GM13977 (cell line): ENCODE measurements around the gene RBM6.
A peak's percentile ranks its signal among the peaks of the same experiment; 100 is the strongest.
"Not testable (repeated sequence)": the region's sequence is repeated elsewhere in the genome, so short reads cannot be mapped to it uniquely, and the experiment has no call there.

Source experiments
- DNase-seq: peaks from one replicate; pipeline ENCODE4 v3.0.0; 2012; ENCODE audit warnings: low spot score
- in situ Hi-C: fragments of 300-500 bp; cut with MboI; formaldehyde crosslinking; loops from one replicate; pipeline ENCODE4 v1.12.0; 2022; ENCODE audit warnings: low sequenced_read_pairs, low pct_unique_long_range_greater_than_20kb, mixed read lengths, inconsistent platforms; ENCODE audit not compliant: unreplicated experiment
- TF ChIP-seq, protein P1 (sequence below): IDR thresholded peaks from 2 replicates; pipeline ENCODE4 v1.5.1; 2012; ENCODE audit warnings: mild to moderate bottlenecking, control low read depth; ENCODE audit not compliant: insufficient read depth; ENCODE audit errors: extremely low read depth, missing control alignments

The RBM6 gene

DNA sequence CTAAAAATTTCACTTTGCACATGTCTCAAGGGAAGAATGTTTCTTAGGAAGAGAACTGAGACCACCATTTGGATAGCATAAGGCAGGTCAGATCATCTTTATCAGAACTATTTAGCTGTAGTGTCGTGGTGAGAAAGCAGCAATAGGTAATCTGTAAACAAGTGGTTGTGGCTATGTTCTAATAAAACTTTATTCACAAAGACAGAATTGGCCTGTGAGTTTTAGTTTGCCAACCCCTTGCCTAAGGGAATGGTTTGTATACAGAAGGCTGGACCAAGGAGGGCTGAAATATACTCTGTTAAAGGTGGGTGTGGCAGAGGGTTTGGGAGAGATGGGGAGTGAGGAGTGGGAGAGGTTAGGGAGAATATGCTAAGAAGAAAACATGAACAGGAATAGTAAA, 138.1 kb downstream of the RBM6 start:
- in situ Hi-C loops: no loop called here
- TF ChIP-seq, protein P1, sequence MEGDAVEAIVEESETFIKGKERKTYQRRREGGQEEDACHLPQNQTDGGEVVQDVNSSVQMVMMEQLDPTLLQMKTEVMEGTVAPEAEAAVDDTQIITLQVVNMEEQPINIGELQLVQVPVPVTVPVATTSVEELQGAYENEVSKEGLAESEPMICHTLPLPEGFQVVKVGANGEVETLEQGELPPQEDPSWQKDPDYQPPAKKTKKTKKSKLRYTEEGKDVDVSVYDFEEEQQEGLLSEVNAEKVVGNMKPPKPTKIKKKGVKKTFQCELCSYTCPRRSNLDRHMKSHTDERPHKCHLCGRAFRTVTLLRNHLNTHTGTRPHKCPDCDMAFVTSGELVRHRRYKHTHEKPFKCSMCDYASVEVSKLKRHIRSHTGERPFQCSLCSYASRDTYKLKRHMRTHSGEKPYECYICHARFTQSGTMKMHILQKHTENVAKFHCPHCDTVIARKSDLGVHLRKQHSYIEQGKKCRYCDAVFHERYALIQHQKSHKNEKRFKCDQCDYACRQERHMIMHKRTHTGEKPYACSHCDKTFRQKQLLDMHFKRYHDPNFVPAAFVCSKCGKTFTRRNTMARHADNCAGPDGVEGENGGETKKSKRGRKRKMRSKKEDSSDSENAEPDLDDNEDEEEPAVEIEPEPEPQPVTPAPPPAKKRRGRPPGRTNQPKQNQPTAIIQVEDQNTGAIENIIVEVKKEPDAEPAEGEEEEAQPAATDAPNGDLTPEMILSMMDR: no peak
- DNase-seq: no peak

DNA sequence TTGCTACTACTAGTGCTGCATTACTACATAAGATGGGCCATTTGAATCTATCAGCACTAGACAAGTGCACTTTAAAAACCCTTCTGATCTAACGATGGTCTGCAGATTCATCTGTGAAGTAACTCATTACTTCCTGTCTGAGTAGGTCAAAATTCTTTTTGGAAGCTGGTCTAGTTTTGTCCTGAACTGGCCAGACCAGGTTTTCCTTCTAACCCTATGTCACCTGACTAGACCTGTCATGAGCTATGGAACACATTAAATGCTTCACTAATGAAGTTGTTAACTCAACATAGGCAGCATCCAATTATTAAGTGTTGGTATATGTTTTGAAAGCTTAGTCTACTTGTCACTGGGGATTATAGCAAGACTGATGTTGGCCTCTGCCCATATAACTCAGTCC, 138.7 kb downstream of the RBM6 start:
- in situ Hi-C loops: no loop called here
- no peak for DNase-seq
- TF ChIP-seq, protein P1: no peak

DNA sequence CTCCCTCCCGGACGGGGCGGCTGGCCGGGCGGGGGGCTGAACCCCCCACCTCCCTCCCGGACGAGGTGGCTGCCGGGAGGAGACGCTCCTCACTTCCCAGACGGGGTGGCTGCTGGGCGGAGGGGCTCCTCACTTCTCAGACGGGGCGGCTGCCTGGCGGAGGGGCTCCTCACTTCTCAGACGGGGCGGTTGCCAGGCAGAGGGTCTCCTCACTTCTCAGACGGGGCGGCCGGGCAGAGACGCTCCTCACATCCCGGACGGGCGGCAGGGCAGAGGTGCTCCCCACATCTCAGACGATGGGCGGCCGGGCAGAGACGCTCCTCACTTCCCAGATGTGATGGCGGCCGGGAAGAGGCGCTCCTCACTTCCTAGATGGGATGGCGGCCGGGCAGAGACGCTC, 145.0 kb downstream of the RBM6 start:
- DNase-seq, in situ Hi-C loops: not testable (repeated sequence)

DNA sequence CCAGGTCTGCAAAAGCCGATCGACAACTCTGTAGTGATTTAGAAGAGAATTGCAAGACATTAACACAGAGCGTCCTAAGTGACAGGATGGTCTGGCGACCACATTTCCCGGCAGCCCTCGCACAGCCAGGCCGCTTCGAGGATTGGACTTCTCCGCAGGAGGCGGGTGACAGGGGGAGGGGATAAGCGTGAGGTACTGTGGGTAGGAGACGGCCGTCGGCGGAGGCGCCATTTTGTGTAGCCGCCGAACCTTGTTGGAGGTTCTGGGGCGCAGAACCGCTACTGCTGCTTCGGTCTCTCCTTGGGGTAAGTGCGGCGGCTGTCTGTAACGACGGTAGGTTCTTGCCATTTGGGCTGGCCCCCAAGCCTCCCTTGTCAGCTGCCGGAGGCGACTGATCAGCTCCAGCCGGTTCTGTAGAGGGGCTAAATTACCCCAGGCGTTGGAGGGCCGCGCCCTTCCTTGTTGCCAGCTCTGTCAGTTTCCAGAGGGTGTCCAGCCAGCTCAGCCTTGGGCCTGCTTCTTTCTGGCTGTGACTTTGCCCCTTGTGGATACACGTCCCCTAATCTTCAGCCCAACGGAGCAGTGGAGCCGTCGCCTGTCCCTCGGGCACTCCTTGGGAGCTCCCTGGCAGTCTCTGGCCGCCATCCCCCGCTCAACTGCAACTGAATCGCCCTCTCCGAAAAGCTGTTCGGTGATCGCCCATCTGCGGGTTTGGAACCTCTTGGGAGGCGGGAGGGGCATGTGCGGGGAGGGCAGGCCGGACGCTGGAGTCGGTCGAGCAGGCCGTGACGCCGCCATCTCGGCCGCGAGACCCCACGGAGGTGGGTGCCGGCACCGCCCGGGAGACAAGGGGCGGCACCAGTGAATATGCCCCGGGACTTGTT, 149.0 kb downstream of the RBM6 start, which contains the start of gene RBM5:
Gene RBM5 (plus strand): TSS at position 195 of the 884 bp plus-strand sequence. CDS start 1,516 bp downstream, outside the sequence.
- TF ChIP-seq, protein P1: no peak
- DNase-seq: peak; percentile 98
- in situ Hi-C loops: no loop called here

DNA sequence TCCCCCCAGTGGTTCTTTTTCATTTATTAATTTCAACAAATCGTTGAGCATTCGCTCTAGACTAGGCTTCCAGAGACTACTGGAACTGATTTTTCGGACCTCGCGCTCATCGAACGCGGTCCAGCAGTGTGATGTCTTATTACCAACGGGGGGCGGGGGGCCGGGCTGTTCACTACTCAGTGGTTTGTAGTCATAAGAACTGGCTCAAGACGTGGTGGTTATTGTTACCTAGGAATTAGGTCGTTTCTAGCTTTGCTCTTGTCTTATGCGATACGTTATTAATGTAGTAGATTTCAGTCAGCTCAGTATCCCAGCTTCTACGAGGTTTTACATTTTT, 149.6 kb downstream of the RBM6 start:
- in situ Hi-C loops: no loop called here
- peak; percentile 45 for DNase-seq
- TF ChIP-seq, protein P1: no peak

DNA sequence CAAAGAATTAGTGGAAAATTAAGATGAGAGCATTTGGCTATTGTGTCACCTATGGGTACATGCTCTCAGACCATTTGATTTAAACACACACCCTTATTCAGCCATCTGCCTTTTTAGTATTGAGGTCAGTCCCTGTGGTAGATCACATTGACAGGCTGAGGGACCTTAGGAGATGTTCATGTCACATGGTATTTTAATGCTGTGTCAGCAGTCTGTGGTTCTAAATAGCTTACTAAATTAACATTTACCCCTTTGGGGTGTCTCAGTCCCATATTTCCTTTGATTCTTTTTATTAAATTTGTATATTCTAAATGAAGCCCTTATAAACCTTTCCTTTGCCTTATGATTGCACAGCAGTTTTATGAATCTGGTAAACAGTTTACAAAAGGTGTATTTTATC, 151.0 kb downstream of the RBM6 start:
- no peak for DNase-seq
- TF ChIP-seq, protein P1: no peak
- in situ Hi-C loops: no loop called here

DNA sequence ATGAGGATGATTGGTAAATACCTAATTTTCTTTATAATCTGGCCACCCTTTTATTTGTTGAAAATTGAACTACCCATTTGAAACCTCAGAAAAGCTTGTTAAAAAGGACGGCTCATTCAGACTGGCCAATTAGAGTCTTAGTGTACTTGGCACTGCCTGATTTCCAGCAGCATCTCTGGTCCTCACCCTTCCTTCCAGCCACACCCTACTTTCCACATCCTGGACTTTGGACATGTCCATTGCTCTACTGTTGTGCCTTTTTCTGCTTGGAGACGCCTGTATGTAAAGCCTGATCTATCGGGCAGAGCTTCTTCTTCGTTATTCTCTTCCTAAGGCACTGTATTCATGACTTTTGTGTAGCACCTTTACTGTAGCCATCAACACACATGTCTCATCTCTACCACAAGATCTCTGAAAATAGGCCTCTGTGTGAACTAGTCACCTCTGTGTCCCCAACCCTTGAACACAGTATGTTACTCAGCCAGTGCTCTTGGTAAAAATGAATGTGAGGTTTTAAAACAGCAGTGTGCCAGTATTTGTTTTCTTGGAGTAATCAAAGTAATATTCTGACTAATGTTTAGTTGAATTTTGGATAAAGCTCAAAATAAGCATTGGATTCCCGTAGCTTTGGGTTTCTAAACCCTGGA, 155.5 kb downstream of the RBM6 start:
- DNase-seq: no peak
- in situ Hi-C loops: no loop called here

More for the DNA sequence above, 155.5 kb downstream of the RBM6 start:
- TF ChIP-seq, protein P1: no peak
